NCI-H2081 (cell line): ENCODE measurements around the gene TOR1AIP1.
"Not testable (repeated sequence)": the region's sequence is repeated elsewhere in the genome, so short reads cannot be mapped to it uniquely, and the experiment has no call there.

ENCODE experiments used
- DNase-seq, 2 experiments: peaks; one replicate each; lab custom pipeline; 2025; lab: John Stamatoyannopoulos, UW

Gene TOR1AIP1

GRCh38 chr1:179937668-179938254, 55.7 kb downstream of the TOR1AIP1 start:
- no peak for DNase-seq

- no peak for DNase-seq
These were observed 56.7 kb downstream of the TOR1AIP1 start for GRCh38 chr1:179938752-179939151.

- DNase-seq, result no peak
These were observed 57.9 kb downstream of the TOR1AIP1 start for GRCh38 chr1:179939941-179940340.

- no peak for DNase-seq
These were observed 59.4 kb downstream of the TOR1AIP1 start for GRCh38 chr1:179941454-179941853.

- DNase-seq, result no peak
These were observed 68.6 kb downstream of the TOR1AIP1 start for GRCh38 chr1:179950651-179951050.

- DNase-seq, result no peak
These were observed 69.5 kb downstream of the TOR1AIP1 start for GRCh38 chr1:179951383-179952144.

GRCh38 chr1:179952186-179952585, 70.1 kb downstream of the TOR1AIP1 start:
- DNase-seq, result no peak

GRCh38 chr1:179953974-179954492, 71.9 kb downstream of the TOR1AIP1 start:
- no peak for DNase-seq

GRCh38 chr1:179954493-179955286, 72.6 kb downstream of the TOR1AIP1 start, which contains the start of gene CEP350:
CEP350 (plus strand) TSS chr1:179954810; CDS start chr1:179986182, 31,372 bp downstream.
- peak; percentile 98 to 99 for DNase-seq

GRCh38 chr1:179955287-179955680, 73.2 kb downstream of the TOR1AIP1 start:
- peak; percentile 41 to 50 for DNase-seq

GRCh38 chr1:179955731-179956130, 73.6 kb downstream of the TOR1AIP1 start:
- no peak for DNase-seq

GRCh38 chr1:179958359-179958758, 76.3 kb downstream of the TOR1AIP1 start:
- no peak for DNase-seq

GRCh38 chr1:179962168-179962567, 80.1 kb downstream of the TOR1AIP1 start:
- not testable (repeated sequence) for DNase-seq

- no peak for DNase-seq
These were observed 84.5 kb downstream of the TOR1AIP1 start for GRCh38 chr1:179966551-179966950.

- DNase-seq, result no peak
These were observed 86.4 kb downstream of the TOR1AIP1 start for GRCh38 chr1:179968284-179968993.

GRCh38 chr1:179968994-179969919, 87.2 kb downstream of the TOR1AIP1 start:
- DNase-seq, result no peak
